Cardiac muscle cell (in vitro differentiated cells and primary cell): Measurements from ENCODE around the gene SLC25A11. TPM values are rescaled to one million over a fixed set of nuclear protein-coding genes. Genes with fewer than 3 reads are reported as not detected.
A peak's percentile ranks its signal among the peaks of the same experiment; 100 is the strongest.

Experiments used
- DNase-seq, 2 donors: peaks; one replicate each; pipeline versions ENCODE4 v3.0.0 to v3.0.0-alpha.2; 2010 to 2017; ENCODE audit warnings: low read depth in 1 of 2, low spot score in 1 of 2
- H3K27ac ChIP-seq: fragments of 200-600 bp; sonication (generic); 2 replicates; pipeline ENCODE4 v1.5.1; 2016
- H3K27me3 ChIP-seq: fragments of 200-600 bp; sonication (generic); 2 replicates; pipeline ENCODE4 v1.6.0; 2016; ENCODE audit warnings: control low read depth
- H3K36me3 ChIP-seq: fragments of 200-600 bp; sonication (generic); 2 replicates; pipeline ENCODE4 v1.5.1; 2016; ENCODE audit warnings: control low read depth
- H3K4me1 ChIP-seq: fragments of 200-600 bp; sonication (generic); 2 replicates; pipeline ENCODE4 v1.8.1; 2017; ENCODE audit warnings: low read depth, mild to moderate bottlenecking, mixed run types
- H3K4me3 ChIP-seq: fragments of 200-600 bp; sonication (generic); 2 replicates; pipeline ENCODE4 v1.5.1; 2016; ENCODE audit warnings: mild to moderate bottlenecking
- H3K9me3 ChIP-seq: fragments of 200-600 bp; sonication (generic); 2 replicates; pipeline ENCODE4 v1.5.1; 2017; ENCODE audit warnings: low read depth, mild to moderate bottlenecking, control low read depth
- CTCF ChIP-seq: IDR thresholded peaks from 2 replicates; pipeline ENCODE4 v1.5.1; 2012; ENCODE audit warnings: low read depth, mild to moderate bottlenecking, low read length
- polyA plus RNA-seq: library from polyadenylated mRNA; unstranded; fragments of >200 nt; fragmentation: Nextera tagmentation; extraction: Ambion mirVana; gene quantifications from 2 replicates; pipeline ENCODE4 v1.2.1, GENCODE V29; 2016
- total RNA-seq: library from RNA; depleted of rRNA; stranded (reverse); fragments of >200 nt; gene quantifications from 2 replicates; pipeline ENCODE4 v1.2.3, GENCODE V29; 2016

The SLC25A11 gene
- total and polyA plus RNA-seq, 2 experiments from 2014 or later: 127 to 223 TPM

DNA sequence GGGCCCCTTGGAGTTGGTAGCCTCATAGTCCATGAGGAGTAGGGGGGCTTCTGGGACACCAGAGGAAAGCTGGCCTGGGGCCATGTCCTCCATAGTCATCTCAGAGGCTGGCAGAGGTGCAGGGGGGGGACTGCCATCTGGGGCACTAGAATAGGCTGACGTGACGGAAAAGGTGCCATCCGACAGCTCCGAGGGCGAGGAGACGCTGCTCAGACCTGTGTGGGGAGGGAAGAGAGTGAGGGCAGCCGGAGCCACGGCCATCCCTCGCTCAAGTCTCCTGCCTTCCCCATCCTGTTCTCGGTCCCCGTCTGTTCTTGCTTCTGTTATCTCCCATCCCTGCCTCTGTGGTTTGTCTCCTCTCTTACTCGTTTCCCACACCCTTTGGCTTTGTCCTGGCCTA, 32.5 kb upstream of the SLC25A11 start:
- no peak for TF ChIP-seq CTCF
- no peaks in the 10 kb centered on the region for H3K9me3 ChIP-seq
- no peak overlapping the region for H3K27ac ChIP-seq
- no peak overlapping the region for H3K4me3 ChIP-seq
- DNase-seq: no peak
- peaks cover 6% of the 10 kb centered on the region for H3K36me3 ChIP-seq
- H3K27me3 ChIP-seq: no peaks in the 10 kb centered on the region
- peaks cover 24% of the 10 kb centered on the region for H3K4me1 ChIP-seq

DNA sequence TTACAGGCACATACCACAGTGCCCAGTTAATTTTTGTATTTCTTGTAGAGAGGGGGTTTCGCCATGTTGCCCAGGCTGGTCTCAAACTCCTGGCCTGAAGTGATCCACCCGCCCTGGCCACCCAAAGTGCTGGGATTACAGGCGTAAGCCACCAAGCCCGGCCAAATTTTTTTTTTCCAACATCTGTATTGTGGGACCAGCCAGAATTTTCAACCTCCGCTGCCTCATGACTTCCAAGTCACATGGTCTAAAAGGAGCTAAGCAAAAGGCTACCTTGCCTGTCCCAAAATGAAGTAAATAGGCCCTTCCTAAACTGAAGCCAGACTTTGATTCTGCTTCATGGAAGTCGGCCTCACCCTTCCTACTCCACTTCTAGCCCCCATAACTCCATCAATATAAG, 32.0 kb upstream of the SLC25A11 start:
- Histone ChIP-seq H3K27ac (no peak overlapping the region), H3K4me1 (peaks cover 24% of the 10 kb centered on the region), H3K27me3 (no peaks in the 10 kb centered on the region), H3K9me3 (no peaks in the 10 kb centered on the region), H3K4me3 (no peak overlapping the region), H3K36me3 (peaks cover 1% of the 10 kb centered on the region)
- TF ChIP-seq CTCF: no peak
- DNase-seq: no peak

DNA sequence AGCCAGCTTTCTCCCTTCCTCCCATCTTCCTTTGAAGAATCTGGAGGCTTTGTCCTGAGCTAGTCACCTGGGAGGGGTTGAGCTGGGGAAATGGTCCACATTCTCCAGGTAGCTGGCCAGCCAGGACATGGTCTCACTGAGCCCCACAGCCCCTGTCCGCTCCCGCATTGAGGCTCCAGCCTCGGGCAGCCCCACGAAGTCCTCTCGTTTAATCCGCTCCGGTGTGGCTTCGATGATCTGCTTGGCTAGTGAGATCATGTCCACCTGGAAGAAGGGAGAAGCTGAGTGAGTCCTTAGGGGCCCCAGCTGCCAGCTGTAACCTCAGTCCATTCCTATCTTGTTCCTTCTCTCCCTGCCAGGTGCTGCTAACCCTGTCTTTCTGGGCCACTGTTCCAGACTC, 30.4 kb upstream of the SLC25A11 start:
- DNase-seq: no peak
- Histone ChIP-seq H3K9me3 (no peaks in the 10 kb centered on the region), H3K4me3 (no peak overlapping the region), H3K4me1 (peaks cover 24% of the 10 kb centered on the region), H3K27me3 (no peaks in the 10 kb centered on the region), H3K27ac (peak overlapping the region; percentile 96), H3K36me3 (no peaks in the 10 kb centered on the region)
- TF ChIP-seq CTCF: no peak

DNA sequence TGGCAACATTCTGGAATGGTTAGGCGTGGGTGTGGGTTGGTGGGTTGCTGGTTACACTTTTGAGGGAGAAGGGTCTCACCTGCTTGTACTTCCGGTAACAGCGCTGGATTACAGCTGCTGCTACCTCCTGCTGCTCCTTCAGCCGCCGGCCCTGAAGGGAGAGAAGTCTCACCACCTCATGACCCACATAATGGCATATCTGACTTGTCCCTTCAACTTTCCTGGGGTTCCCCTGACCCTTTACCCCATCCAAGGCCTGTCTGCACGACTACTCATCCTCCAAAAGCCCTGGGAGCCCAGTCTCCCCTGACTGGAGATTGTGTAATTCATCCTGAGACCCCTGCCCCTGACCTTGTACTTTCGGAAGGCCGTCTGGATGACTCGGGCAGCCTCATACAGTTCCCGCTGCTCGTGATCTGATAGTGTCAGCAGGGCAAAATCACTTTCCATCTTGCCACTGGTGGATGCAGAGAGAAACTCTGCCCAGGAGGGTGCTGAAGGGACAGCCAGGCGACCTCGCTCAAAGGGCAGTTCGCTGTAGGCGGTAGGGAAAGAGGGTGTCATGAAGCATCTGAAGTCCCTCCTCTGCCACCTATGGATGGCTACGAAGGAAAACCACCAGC, 29.8 kb upstream of the SLC25A11 start:
- H3K4me3 ChIP-seq: no peak overlapping the region
- H3K27me3 ChIP-seq: no peaks in the 10 kb centered on the region
- DNase-seq: peak; percentile 32 to 33
- H3K9me3 ChIP-seq: no peaks in the 10 kb centered on the region
- peaks cover 24% of the 10 kb centered on the region for H3K4me1 ChIP-seq
- peak overlapping the region; percentile 96 for H3K27ac ChIP-seq
- no peaks in the 10 kb centered on the region for H3K36me3 ChIP-seq
- no peak for TF ChIP-seq CTCF

GRCh38 chr17:4969047-4969550, 29.3 kb upstream of the SLC25A11 start:
- peak overlapping the region; percentile 96 for H3K27ac ChIP-seq
- peak overlapping the region; percentile 52 for H3K4me3 ChIP-seq
- peak in 1 of 2 donors; percentile 96 for DNase-seq
- no peak for TF ChIP-seq CTCF
- peaks cover 22% of the 10 kb centered on the region for H3K4me1 ChIP-seq
- no peaks in the 10 kb centered on the region for H3K27me3 ChIP-seq
- H3K9me3 ChIP-seq: no peaks in the 10 kb centered on the region
- H3K36me3 ChIP-seq: no peaks in the 10 kb centered on the region
